Measurements from ENCODE around the gene RNF126.

- TF ChIP-seq CTCF (IDR thresholded peaks at IDR 0.05) (no peak), POLR2A (IDR thresholded peaks at IDR 0.05) (no peak), POLR2AphosphoS5 (IDR thresholded peaks at IDR 0.05) (no peak)
Observed at GRCh38 chr19:688992-689391, 26.0 kb upstream of the RNF126 start.
